Stimulated activated CD8-positive, alpha-beta memory T cell treated with anti-CD3 and anti-CD28 coated beads, Interleukin-7, amount 100 ng/mL, for 1 hour (primary cell): ENCODE data around the gene ANLN.
A peak's percentile ranks its signal among the peaks of the same experiment; 100 is the strongest.

Experiments used
- DNase-seq, 2 donors: peaks; one replicate each; pipeline ENCODE4 v3.0.0-alpha.2; 2020; ENCODE audit warnings: low read depth in 2 of 2

ANLN gene, protein sequence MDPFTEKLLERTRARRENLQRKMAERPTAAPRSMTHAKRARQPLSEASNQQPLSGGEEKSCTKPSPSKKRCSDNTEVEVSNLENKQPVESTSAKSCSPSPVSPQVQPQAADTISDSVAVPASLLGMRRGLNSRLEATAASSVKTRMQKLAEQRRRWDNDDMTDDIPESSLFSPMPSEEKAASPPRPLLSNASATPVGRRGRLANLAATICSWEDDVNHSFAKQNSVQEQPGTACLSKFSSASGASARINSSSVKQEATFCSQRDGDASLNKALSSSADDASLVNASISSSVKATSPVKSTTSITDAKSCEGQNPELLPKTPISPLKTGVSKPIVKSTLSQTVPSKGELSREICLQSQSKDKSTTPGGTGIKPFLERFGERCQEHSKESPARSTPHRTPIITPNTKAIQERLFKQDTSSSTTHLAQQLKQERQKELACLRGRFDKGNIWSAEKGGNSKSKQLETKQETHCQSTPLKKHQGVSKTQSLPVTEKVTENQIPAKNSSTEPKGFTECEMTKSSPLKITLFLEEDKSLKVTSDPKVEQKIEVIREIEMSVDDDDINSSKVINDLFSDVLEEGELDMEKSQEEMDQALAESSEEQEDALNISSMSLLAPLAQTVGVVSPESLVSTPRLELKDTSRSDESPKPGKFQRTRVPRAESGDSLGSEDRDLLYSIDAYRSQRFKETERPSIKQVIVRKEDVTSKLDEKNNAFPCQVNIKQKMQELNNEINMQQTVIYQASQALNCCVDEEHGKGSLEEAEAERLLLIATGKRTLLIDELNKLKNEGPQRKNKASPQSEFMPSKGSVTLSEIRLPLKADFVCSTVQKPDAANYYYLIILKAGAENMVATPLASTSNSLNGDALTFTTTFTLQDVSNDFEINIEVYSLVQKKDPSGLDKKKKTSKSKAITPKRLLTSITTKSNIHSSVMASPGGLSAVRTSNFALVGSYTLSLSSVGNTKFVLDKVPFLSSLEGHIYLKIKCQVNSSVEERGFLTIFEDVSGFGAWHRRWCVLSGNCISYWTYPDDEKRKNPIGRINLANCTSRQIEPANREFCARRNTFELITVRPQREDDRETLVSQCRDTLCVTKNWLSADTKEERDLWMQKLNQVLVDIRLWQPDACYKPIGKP

GRCh38 chr7:36389371-36390198 lies at the start of gene ANLN:
ANLN (plus strand) TSS chr7:36389862; CDS start chr7:36390027, 165 bp downstream.
- peak; percentile 58 to 68 for DNase-seq

DNA sequence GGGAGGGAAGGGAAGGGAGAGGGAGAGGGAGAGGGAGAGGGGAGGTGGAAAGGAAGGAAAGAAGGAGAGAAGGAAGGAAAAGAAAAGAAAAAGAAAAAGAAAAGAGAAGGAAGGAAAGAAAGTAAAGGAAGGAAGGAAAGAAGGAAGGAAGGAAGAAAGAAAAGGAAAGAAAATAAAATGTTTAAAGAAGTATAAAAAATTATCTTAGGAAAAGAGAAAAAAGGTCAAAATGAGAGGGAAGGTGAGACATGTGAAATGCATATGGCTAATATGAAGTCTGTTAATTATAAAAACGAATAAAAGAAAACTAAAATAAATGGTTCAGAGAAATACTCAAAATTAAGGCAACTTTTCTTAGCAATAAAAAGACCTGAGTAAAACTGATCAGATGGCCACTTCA lies 46.1 kb upstream of the ANLN start:
- no peak for DNase-seq

DNA sequence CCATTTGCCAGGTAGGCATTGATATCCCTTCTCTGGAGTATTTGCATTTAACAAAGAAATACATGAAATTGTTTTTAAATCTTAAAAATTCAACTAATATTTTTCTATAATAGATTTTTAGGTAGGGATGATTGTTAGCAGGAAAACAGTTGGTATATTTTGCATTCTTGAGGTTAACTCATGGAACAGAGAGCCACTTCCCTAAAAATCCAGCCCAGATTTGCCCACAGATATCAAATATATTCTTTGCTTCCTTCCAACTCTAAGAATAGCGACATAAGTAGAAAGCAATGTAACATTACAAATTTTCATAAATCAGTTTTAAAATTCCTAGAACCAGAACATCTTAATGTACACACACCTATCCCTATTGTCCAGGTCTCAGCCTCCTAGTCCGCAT lies 45.0 kb upstream of the ANLN start:
- no peak for DNase-seq

- DNase-seq, result no peak
These were observed 43.3 kb upstream of the ANLN start for GRCh38 chr7:36346260-36346831.

- no peak for DNase-seq
These were observed 41.4 kb upstream of the ANLN start for GRCh38 chr7:36348256-36348655.

GRCh38 chr7:36348771-36349170 lies 40.9 kb upstream of the ANLN start:
- DNase-seq, result no peak

DNA sequence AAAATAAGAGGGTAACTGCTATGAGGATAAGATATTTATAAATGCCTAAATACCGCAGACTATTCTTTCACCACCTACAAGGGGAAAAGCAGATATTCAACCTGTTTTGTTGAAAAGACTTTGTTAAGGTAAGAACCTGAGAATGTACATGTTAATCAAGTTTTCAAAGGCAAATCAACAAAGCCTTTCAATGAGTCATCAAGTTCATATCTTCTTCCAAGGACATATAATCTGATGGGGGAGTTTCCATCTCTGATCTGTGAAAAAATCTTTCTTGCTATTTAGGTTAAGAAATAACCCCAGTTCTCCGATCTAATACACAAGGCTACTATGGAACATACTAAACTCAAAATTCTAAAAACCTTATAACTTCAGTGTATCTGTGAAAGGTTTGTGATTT lies 40.0 kb upstream of the ANLN start:
- no peak for DNase-seq

DNA sequence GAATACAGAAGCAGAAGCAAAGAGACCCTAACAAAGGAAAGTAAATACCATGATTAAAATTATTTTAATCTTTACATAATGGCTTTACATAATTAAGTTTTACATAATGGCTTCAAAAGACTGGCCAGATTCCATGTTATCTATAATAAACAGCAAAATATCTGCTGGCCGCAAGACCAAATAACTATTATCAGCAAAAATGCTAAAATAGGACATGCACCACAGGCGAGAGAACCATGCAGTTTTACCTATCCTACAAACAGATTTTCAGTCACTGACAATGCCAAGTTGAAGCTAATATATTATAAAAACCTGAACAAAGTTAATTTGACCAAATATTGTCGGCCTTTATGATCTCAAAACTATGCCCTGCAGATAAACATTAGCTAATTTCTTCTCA lies 34.2 kb upstream of the ANLN start:
- no peak for DNase-seq

GRCh38 chr7:36357054-36357453 lies 32.6 kb upstream of the ANLN start:
- no peak for DNase-seq

GRCh38 chr7:36358589-36358988 lies 31.1 kb upstream of the ANLN start:
- DNase-seq, result no peak

GRCh38 chr7:36360244-36360643 lies 29.4 kb upstream of the ANLN start:
- no peak for DNase-seq

- no peak for DNase-seq
These were observed 28.4 kb upstream of the ANLN start for GRCh38 chr7:36361227-36361626.

DNA sequence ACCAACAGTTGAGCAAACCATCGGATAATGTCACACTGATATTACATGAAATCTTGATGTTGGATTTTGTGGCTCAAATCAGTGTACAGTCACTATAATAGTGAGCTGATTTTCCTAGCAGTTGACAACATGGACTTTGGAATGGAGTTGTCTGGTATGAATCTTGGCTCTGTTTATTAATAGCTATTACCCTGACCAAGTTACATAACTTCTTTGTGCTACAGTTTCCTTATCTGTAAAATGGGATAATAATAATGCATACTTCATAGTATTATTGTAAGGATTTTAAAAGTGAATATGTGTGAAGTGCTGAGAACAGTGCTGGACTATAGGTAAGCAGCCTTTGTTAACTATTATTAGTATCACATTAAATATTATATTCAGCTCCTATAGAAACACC lies 26.1 kb upstream of the ANLN start:
- no peak for DNase-seq

- no peak for DNase-seq
These were observed 23.5 kb upstream of the ANLN start for GRCh38 chr7:36366005-36366717.

DNA sequence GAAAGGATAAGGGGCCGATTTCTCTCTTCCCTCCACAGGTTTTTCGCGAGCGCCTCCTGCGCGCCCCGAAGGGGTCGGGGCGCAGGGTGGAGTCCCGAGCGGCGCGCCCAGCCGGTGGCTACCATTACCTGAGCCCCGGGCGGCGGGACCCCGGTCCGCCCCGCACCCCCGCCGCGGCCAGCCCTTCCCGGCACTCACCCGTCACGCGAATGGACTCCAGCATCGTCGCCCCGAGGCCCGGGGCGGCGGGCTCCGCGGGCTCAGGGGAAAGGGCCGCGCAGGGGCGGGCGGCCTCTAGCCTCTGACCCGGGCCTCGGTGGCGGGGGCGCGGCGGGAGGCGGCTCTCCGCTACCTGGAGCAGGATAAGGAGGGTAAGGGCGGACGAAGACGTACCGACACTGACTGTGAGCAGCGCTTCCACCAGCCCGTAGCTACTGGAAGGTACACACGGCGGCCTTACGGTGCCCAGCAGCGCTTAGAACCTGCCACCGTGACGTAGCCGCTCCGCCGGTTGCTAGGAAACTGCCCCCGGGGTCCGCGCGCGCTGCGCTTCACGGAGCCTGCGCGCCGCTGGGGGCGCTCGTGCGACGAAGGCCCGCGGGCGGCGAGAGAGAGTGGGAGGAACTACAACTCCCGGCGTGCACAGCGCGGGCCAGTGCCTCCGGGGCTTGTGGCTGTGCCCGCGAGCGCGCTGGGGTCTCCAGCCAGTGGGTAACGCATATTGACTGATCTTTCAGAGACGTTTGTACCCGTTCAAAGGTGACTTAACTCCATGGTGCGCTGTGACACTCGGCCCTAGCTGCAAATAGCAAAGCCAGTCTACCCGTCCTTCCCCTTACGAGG lies 22.7 kb upstream of the ANLN start:
- DNase-seq, result peak; percentile 81 to 84

DNA sequence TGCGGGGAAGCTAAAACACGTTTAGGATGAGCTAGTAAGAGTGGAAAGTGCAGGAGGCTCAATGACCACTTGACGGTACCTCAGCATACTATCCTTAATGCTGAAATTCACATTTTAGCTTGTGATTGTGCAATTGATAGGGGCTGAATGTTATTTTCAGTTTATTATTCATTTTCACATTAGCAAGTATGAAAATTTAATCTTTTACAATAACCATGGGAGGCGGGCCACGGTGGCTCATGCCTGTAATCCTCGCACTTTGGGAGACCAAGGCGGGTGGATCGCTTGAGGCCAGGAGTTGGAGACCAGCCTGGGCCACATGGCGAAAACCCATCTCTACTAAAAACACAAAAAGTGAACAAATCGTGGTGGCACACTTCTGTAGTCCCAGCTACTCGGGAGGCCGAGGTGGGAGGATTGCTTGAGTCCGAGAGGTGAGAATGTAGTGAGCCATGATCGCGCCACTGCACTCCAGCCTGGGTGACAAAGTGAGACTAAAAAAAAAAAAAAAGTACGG lies 22.0 kb upstream of the ANLN start:
- no peak for DNase-seq

DNA sequence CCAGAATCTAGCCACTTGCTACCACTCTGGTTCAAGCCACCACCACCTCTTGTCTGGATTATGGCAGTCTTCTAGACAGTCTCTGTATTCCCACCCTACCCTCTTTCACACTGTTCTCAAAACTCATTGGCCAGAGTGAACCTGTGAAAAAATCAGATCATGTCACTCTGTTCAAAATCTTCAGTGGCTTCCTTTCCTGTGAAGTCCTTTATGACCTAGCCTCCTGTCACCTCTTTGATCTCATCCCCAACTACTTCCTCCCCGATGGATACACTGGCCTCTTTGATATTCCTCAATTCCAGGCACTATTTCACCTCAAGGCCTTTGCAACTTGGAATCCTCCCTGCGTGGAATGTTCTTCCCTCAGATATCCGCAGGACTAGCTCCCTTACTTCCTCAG lies 21.2 kb upstream of the ANLN start:
- DNase-seq, result no peak

GRCh38 chr7:36369171-36369570 lies 20.5 kb upstream of the ANLN start:
- no peak for DNase-seq

GRCh38 chr7:36370046-36370445 lies 19.6 kb upstream of the ANLN start:
- DNase-seq, result no peak
